ENCODE measurements around the gene TEX14.
"Not testable (repeated sequence)": the region's sequence is repeated elsewhere in the genome, so short reads cannot be mapped to it uniquely, and the experiment has no call there.

TEX14 gene

GRCh38 chr17:58570758-58571157 is 121.1 kb downstream of the TEX14 start:
- in situ Hi-C loops (cut with MboI; ENCODE audit: low sequenced_read_pairs): no loop called here

GRCh38 chr17:58569196-58569595 is 122.6 kb downstream of the TEX14 start:
- in situ Hi-C loops (cut with MboI; ENCODE audit: low sequenced_read_pairs): no loop called here

GRCh38 chr17:58568044-58568799 is 123.6 kb downstream of the TEX14 start:
- in situ Hi-C loops (cut with MboI; ENCODE audit: low sequenced_read_pairs): no loop called here

GRCh38 chr17:58565389-58566311 is 126.2 kb downstream of the TEX14 start:
- in situ Hi-C loops (cut with MboI; ENCODE audit: low sequenced_read_pairs): no loop called here

- in situ Hi-C loops (cut with MboI; ENCODE audit: low sequenced_read_pairs): no loop called here
These were observed 126.9 kb downstream of the TEX14 start for GRCh38 chr17:58564971-58565370.

- in situ Hi-C loops (cut with MboI; ENCODE audit: low sequenced_read_pairs): no loop called here
These were observed 127.6 kb downstream of the TEX14 start for GRCh38 chr17:58564243-58564642.

GRCh38 chr17:58560511-58560910 is 131.3 kb downstream of the TEX14 start:
- in situ Hi-C loops (cut with MboI; ENCODE audit: low sequenced_read_pairs): no loop called here

GRCh38 chr17:58557981-58558380 is 133.9 kb downstream of the TEX14 start:
- in situ Hi-C loops (cut with MboI; ENCODE audit: low sequenced_read_pairs): no loop called here

- in situ Hi-C loops (cut with MboI; ENCODE audit: low sequenced_read_pairs): no loop called here
These were observed 135.0 kb downstream of the TEX14 start for GRCh38 chr17:58556833-58557250.

GRCh38 chr17:58555109-58555508 is 136.7 kb downstream of the TEX14 start:
- in situ Hi-C loops (cut with MboI; ENCODE audit: low sequenced_read_pairs): not testable (repeated sequence)

- in situ Hi-C loops (cut with MboI; ENCODE audit: low sequenced_read_pairs): no loop called here
These were observed 150.6 kb downstream of the TEX14 start for GRCh38 chr17:58541249-58541648.

GRCh38 chr17:58539698-58540097 is 152.1 kb downstream of the TEX14 start:
- in situ Hi-C loops (cut with MboI; ENCODE audit: low sequenced_read_pairs): no loop called here

- in situ Hi-C loops (cut with MboI; ENCODE audit: low sequenced_read_pairs): no loop called here
These were observed 152.9 kb downstream of the TEX14 start for GRCh38 chr17:58538811-58539409.

GRCh38 chr17:58537266-58537665 is 154.6 kb downstream of the TEX14 start:
- in situ Hi-C loops (cut with MboI; ENCODE audit: low sequenced_read_pairs): no loop called here

GRCh38 chr17:58536542-58536941 is 155.3 kb downstream of the TEX14 start:
- in situ Hi-C loops (cut with MboI; ENCODE audit: low sequenced_read_pairs): no loop called here

- in situ Hi-C loops (cut with MboI; ENCODE audit: low sequenced_read_pairs): no loop called here
These were observed 156.4 kb downstream of the TEX14 start for GRCh38 chr17:58535431-58535830.

- in situ Hi-C loops (cut with MboI; ENCODE audit: low sequenced_read_pairs): no loop called here
These were observed 156.9 kb downstream of the TEX14 start for GRCh38 chr17:58534901-58535421.

- in situ Hi-C loops (cut with MboI; ENCODE audit: low sequenced_read_pairs): no loop called here
These were observed 157.5 kb downstream of the TEX14 start for GRCh38 chr17:58534331-58534730.

GRCh38 chr17:58533616-58534188 is 158.1 kb downstream of the TEX14 start:
- in situ Hi-C loops (cut with MboI; ENCODE audit: low sequenced_read_pairs): no loop called here

GRCh38 chr17:58532555-58532951 is 159.3 kb downstream of the TEX14 start:
- in situ Hi-C loops (cut with MboI; ENCODE audit: low sequenced_read_pairs): no loop called here

All from HL-60/S4 (cell line).